Raji (cell line): ENCODE data around the gene PDF.

Experiments used
- POLR2A ChIP-seq: IDR thresholded peaks from 2 replicates; pipeline ENCODE4 v1.6.1; 2011; ENCODE audit warnings: low read depth, low read length, control low read depth; ENCODE audit not compliant: insufficient read depth

PDF gene

DNA sequence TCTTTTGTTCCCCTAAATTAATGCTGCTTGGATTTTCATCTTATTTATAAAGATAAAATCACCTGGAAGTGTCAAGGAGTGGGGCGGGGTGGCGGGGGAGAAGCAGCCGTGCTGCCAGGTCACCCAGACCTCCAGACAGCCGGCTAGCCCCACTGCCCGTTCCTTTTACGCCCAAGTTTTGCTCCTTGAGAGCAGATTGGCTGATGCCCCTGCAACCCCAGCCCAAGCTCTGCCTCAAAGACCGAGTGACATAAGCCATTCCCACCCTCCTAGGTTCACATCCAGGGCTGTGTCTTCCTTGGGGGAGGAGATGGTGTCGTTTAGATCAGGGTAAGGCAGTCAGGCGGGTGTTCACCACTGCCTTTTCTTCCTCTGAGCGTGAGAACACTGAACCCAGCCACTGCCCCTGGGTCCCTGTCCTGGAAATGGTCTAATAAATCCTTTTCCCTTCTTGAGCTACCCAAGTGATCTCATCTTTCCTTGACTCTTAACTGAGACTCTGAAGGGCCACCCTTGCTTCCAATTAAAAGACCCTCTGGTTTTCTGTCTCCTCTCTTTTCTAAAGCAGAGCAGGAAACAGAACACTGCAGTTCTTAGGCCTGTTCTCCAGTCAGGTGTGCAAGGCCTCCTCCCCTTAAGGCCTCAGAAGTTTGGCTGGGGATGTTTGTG lies 5.7 kb downstream of the PDF start:
- no peak for TF ChIP-seq POLR2A

DNA sequence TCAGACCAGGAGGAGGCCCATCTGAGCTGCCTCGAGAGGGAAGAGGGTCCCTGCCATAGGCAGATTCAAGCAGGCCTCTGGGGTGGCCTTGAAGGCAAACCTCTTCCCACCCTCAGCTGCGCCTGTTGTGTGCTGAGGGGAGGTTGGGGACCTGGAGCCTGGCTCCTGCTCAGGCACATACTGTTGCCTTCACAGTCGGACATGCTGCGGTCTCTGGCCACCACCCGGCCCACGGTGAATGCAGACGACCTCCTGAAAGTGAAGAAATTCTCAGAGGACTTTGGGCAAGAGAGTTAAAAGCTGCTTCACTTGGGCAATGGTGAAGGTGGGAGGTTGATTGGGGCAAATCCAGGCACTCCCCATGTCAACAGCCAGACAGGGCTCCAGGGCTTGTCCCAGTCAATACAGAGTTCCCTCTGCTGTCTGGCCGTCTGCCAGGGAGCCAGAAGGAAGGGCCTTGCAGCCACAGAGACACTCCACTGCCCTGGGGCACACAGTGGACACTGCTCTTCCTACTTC lies 6.3 kb downstream of the PDF start:
- no peak for TF ChIP-seq POLR2A

DNA sequence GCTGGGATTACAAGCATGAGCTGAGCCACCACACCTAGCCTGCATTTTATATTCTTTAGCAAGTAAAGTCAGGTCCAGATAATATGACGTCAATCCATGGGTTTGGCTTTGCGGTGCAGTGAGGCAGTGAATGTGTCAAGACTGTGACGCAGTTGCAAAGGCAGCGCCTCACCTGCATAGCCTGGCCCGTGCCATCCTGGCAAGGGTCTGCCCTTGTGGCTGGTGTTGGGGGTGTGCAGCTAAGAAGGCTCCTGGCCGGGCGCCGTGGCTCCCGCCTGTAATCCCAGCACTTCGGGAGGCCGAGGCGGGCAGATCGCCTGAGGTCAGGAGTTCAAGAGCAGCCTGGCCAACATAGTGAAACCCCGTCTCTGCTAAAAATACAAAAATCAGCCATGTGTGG lies 7.0 kb downstream of the PDF start:
- TF ChIP-seq POLR2A, result no peak

DNA sequence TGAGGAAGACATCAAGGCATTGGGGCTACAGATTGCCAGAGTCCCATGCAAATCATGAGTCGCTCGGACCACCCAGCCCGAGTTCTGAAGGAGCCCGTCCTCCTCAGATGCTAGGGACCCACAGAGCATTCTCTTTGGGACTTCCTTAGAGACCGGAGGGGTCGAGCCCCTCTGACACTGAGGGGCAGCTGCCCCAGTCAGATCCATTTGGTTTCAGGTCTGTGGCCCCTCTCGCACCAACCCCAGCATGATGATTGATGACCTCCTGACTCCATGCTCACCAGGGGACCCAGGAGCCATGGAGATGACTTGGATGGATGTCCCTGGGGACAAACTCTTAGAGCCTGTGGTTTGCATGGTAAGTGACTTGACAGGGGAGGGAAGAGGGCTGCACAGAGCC lies 8.0 kb downstream of the PDF start:
- TF ChIP-seq POLR2A, result no peak

DNA sequence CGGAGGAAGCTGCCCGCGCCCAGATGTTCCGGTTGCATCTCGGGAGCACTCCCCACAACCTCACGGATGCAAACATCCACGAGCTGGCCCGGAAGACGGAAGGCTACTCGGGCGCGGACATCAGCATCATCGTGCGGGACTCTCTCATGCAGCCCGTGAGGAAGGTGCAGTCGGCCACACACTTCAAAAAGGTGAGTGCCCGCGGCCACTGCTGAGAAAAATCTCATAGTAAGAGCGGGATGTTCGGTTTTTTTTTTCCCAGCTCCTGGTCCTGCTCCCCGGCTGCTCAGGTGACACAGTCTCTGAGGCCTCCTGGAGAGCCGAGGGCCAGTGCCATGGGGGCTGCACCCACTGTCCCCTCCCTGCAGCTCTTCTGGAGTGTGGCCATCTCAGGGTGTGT lies 9.3 kb downstream of the PDF start:
- no peak for TF ChIP-seq POLR2A

DNA sequence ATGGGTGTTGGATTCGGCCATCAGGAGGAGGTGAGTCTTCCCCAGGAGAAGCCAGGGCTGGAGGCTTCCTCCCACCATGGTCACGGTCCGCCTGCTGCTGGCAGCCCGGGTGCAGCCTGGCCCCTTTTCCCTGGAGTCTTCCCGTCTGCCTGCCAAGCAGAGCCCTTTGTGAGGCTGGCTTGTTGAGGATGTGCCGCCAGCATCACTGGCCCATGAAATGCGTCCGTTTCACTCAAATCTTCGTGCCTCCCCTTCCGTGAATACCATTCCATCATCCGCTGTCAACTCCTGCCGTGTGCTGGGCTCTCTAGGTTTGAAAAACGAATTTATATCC lies 9.7 kb downstream of the PDF start:
- TF ChIP-seq POLR2A, result no peak

DNA sequence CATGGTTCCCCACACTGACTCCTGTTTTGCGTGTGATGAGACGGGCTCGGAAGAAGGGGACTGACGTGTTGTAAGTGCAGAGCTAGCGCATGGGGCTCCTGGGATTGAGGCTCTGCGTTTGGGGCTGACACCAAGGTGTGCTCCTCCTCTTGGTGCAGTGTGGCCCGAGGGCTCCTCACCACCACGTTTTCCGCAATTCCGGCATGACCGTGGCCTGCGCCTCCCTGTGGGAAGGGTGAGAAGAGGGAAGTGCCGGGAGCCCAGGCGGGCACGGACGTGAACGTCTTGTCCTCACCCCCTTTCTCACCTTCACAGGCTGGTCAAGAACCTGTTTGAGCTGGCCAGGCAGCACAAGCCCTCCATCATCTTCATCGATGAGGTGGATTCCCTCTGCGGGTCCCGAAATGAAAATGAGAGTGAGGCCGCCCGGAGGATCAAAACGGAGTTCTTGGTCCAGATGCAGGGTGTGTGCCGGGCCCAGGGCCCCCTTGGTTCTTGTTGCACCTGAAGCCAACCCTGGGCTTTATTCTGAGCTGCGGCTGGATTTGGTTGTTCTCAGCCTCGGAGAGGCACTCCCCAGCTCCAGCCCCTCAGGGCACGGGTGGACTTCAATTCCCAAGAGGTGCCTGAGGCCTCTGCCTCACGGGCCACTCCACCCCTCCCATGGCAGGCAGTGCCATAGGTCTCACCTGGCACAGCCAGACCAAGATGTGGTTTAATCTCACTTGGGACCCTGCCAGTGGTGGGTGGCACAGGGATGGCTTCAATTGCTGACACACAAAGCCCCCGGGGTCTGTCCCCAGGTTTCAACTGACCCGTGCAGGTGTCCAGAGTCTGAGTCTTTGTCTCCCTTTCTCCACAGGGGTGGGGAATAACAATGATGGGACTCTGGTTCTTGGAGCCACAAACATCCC lies 10.3 kb downstream of the PDF start:
- TF ChIP-seq POLR2A, result no peak

DNA sequence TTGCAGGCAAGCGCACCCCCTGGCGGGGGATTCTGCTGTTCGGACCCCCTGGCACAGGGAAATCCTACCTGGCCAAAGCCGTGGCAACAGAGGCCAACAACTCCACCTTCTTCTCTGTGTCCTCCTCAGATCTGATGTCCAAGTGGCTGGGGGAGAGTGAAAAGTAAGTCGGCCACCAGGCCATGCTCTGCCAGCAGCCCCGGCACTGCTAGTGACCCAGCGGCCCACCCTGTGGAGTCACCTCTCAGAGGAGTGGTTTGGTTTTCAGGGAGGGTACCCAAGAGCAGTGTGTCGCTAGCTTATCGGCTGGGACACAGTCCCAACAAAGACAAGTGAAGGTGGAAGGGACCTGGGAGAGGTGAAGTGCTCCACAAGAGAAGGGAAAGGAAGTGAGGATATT lies 11.0 kb downstream of the PDF start:
- no peak for TF ChIP-seq POLR2A

DNA sequence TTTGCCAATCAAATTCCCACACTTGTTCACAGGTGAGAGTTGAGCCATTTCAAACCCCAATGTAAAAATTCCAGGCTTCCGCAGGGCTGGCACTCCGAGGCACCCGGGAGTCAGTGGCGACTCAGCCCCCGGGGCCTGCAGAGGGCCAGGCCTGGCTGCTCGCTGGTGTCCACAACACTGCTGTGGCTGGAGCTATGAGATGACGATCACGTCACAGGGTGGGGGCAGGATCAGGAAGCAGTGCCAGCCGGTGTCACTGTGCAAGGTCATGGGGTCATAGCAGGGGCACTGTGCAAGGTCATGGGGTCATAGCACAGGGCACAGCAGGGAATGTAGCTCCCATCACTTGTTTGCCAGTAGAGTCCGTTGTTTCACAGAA lies 11.5 kb downstream of the PDF start:
- TF ChIP-seq POLR2A, result no peak

DNA sequence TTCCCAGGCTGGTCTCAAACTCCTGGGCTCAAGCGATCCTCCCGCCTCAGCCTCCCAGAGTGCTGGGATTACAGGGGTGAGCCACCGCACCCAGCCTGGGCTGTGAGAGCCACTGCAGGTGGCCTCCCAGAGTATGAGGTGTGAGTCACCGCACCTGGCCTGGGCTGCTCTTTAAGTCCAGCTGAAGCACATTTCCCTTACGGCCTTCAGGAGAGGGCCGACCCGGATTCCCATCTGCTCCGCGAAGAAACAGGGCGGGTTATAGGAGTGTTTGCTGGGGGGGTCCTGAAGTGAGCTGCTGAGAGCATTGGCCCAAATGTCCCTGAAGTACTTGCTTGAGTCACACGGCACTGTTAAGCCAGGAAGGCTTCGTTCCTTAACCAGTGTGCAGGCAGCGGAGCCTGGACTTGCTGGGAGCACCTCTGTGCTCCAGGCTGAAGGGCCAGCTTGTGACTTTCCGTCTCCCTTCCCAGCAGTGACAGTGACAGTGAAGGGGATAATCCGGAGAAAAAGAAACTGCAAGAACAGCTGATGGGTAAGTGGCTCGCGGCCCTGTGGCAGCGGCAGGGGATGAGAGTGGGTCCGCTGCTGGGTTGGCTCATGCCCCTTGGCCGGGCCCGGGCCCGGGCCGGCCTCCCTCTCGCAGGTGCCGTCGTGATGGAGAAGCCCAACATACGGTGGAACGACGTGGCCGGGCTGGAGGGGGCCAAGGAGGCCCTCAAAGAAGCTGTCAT lies 12.0 kb downstream of the PDF start:
- TF ChIP-seq POLR2A, result no peak

DNA sequence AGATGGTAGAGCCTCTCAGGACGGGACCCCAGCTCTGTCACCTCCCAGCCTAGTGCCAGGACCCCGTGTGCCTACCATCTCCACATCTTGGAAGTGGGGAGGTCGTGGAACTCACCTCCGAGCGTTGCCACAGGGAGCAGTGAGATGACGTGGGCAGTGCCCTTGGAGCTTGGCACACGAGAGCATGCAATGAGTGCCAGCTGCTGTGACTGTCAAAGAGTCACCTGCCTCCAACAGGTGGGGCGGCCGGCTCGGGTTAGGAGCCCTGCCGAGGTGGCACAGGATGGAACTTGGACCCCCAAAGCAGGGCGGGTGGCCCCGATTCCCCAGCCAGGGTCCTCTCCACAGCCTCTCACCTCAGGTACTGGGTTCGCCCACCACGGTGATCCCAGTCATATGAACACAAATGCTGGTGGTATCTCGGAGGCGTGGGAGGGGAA lies 13.8 kb downstream of the PDF start:
- TF ChIP-seq POLR2A, result no peak

DNA sequence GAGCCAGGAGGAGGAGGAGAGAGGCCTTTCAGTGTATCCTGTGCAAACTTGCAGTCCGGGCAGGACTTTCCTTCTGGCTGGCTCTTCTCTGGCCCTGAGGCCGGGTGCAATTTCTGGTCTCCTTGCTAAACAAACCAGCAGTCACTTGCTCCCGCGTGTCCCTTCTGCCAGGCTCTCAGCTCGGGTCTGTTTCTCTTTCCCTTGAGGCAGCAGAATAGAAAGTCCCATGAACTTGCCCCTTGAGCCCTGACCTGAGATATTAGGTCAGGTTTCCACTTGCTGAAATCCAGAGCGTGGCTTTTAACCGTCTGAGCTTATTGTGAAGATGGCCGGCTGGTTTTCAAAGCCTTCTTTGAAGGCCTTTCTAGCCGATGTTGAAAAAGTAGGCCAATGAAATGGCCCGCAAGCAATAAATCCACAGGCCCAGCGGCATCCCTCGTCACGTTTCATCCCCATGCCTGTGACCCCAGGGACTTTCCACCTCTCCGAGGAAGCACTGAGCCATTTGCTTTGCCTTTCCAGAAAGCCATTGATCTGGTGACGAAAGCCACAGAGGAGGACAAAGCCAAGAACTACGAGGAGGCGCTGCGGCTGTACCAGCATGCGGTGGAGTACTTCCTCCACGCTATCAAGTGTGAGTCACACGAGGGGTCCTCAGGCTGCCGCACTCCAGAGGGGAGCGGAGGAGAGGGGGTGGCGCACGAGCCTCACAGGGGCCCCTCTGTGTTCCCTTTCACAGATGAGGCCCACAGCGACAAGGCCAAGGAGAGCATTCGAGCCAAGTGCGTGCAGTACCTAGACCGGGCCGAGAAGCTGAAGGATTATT lies 14.7 kb downstream of the PDF start:
- no peak for TF ChIP-seq POLR2A

DNA sequence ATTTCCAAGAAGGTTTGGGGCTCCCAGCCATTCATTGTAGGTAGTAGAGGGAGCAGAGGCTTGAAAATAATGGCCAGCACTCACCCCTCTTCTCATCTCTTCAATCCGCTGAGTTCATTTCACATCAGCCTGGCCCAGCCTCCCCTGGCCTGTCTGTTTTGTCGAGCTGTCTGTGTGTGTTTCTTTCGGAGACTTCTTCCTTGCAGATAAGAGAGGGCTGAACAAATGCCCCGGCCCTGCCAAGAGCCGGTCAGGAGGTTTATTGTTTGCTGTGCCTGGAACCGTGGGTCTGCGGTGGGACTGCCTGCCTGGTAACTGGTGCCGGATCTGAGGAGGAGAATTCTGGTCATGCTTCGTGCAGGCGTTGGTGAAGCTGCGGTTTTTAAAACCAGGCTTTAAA lies 15.9 kb downstream of the PDF start:
- no peak for TF ChIP-seq POLR2A

DNA sequence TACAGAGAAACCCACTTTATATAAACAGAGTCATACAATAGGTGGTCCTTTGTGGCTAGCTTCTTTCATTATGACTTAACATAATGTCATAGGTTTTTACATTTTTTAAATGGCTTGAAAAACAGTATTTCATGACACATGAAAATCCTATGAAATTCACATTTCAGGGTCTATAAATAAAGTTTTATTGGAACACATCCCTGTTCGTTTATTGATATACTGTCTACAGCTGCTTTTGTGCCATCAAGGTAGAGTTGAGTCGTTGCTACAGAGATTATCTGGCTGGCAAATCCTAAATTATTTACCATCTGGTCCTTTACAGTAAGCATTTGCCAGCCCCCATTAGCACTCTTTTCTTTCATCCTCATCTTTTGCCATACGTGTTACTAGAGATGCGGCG lies 16.9 kb downstream of the PDF start:
- TF ChIP-seq POLR2A, result no peak
